B cell (primary cell): Measurements from ENCODE around the gene DCTN4. TPM values are rescaled to one million over a fixed set of nuclear protein-coding genes. Genes with fewer than 3 reads are reported as not detected.

Experiments
- ATAC-seq: fragments of 200-7000 bp; cut with Tn5 transposase; one replicate; pipeline ENCODE4 v1.10.0; 2021; ENCODE audit warnings: low read depth, mild to moderate bottlenecking, moderate number of reproducible peaks, moderate library complexity
- CTCF ChIA-PET: fragments of 350-600 bp; sonication (Branson Sonifier 250); formaldehyde crosslinking; loops from one replicate; lab custom pipeline; 2021; ENCODE audit warnings: antibody characterized with exemption, inconsistent platforms; lab: Charles Lee
- POLR2A ChIA-PET: fragments of 350-600 bp; sonication (Branson Sonifier 250); formaldehyde crosslinking; loops from one replicate; lab custom pipeline; 2021; ENCODE audit warnings: antibody characterized with exemption; lab: Charles Lee
- DNase-seq: peaks from one replicate; pipeline ENCODE4 v3.0.0; 2013
- H2AFZ ChIP-seq: 2 replicates; pipeline ENCODE4 v1.6.1; 2012; ENCODE audit warnings: mild to moderate bottlenecking, low read depth, low read length; ENCODE audit not compliant: insufficient read depth, poor library complexity, severe bottlenecking
- H3K27ac ChIP-seq, 2 donors: 1 replicate in 1 of 2; 2 replicates in 1 of 2; pipeline ENCODE4 v1.5.1; 2012 to 2013; ENCODE audit warnings: low read length in 2 of 2, mild to moderate bottlenecking in 2 of 2, moderate library complexity in 1 of 2
- H3K27me3 ChIP-seq, 4 experiments: fragments of 200-600 bp in 1 of 4; sonication (generic) in 1 of 4; replicated peaks in 1 of 4; 1 replicate in 2 of 4; 2 replicates in 2 of 4; pipeline versions ENCODE4 v1.6.1 to v1.7.0; 2013 to 2016; ENCODE audit warnings: low read length in 3 of 4, mild to moderate bottlenecking in 2 of 4, mixed read lengths in 1 of 4, moderate library complexity in 1 of 4; ENCODE audit not compliant: insufficient read depth in 4 of 4, control insufficient read depth in 3 of 4; ENCODE audit errors: control extremely low read depth in 1 of 4
- H3K36me3 ChIP-seq, 2 experiments: replicated peaks in 1 of 2; 1 replicate in 1 of 2; 2 replicates in 1 of 2; pipeline versions ENCODE4 v1.6.1 to v1.7.1; 2013; ENCODE audit warnings: low read length in 1 of 2; ENCODE audit not compliant: insufficient read depth in 2 of 2, control insufficient read depth in 1 of 2; ENCODE audit errors: control extremely low read depth in 1 of 2, extremely low read depth in 1 of 2
- H3K4me1 ChIP-seq, 2 donors: fragments of 200-600 bp in 1 of 2; sonication (generic) in 1 of 2; 1 replicate in 1 of 2; 2 replicates in 1 of 2; pipeline versions ENCODE4 v1.5.1 to v1.6.1; 2013 to 2017; ENCODE audit warnings: low read length in 2 of 2; ENCODE audit not compliant: control insufficient read depth in 2 of 2, insufficient read depth in 2 of 2
- H3K4me2 ChIP-seq: replicated peaks from 2 replicates; pipeline ENCODE3; 2012; ENCODE audit warnings: mild to moderate bottlenecking, low read depth, low read length; ENCODE audit not compliant: poor library complexity, severe bottlenecking
- H3K4me3 ChIP-seq, 5 experiments: fragments of 200-600 bp in 1 of 5; sonication (generic) in 1 of 5; 1 replicate in 3 of 5; 2 replicates in 2 of 5; pipeline versions ENCODE4 v1.5.1 to v1.7.0; 2011 to 2016; ENCODE audit warnings: low read length in 4 of 5, mild to moderate bottlenecking in 4 of 5, low read depth in 2 of 5, control low read depth in 1 of 5, moderate library complexity in 1 of 5; ENCODE audit not compliant: insufficient read depth in 1 of 5; ENCODE audit errors: control extremely low read depth in 1 of 5, extremely low read depth in 1 of 5
- H3K79me2 ChIP-seq: fragments of 200-600 bp; sonication (generic); one replicate; pipeline ENCODE4 v1.6.0; 2016; ENCODE audit warnings: low read length; ENCODE audit not compliant: control insufficient read depth, insufficient read depth
- H3K9ac ChIP-seq: fragments of 200-600 bp; sonication (generic); 2 replicates; pipeline ENCODE4 v1.6.1; 2017; ENCODE audit warnings: mild to moderate bottlenecking, low read length, moderate library complexity
- H3K9me3 ChIP-seq, 3 donors: one replicate each; pipeline versions ENCODE4 v1.6.1 to v1.7.1; 2013; ENCODE audit warnings: low read length in 2 of 3; ENCODE audit not compliant: control insufficient read depth in 2 of 3, insufficient read depth in 1 of 3; ENCODE audit errors: control extremely low read depth in 1 of 3
- H4K20me1 ChIP-seq: 2 replicates; pipeline ENCODE4 v1.6.0; 2012; ENCODE audit warnings: mild to moderate bottlenecking, low read length; ENCODE audit not compliant: insufficient read depth, control insufficient read depth, poor library complexity, severe bottlenecking
- H3K27ac Mint-ChIP-seq: one replicate; pipeline ENCODE4 v1.8.0; 2021; ENCODE audit warnings: mixed read lengths
- H3K27me3 Mint-ChIP-seq: one replicate; pipeline ENCODE4 v1.8.0; 2021; ENCODE audit warnings: mixed read lengths
- H3K4me1 Mint-ChIP-seq: one replicate; pipeline ENCODE4 v1.8.0; 2021; ENCODE audit warnings: mixed read lengths
- H3K4me3 Mint-ChIP-seq: one replicate; pipeline ENCODE4 v1.8.0; 2021; ENCODE audit warnings: mixed read lengths
- H3K9me3 Mint-ChIP-seq: one replicate; pipeline ENCODE4 v1.8.0; 2022; ENCODE audit warnings: mixed read lengths; ENCODE audit not compliant: insufficient read depth
- EZH2 ChIP-seq: IDR thresholded peaks from 2 replicates; pipeline ENCODE4 v1.6.1; 2012; ENCODE audit warnings: borderline replicate concordance, low read depth, mild to moderate bottlenecking, moderate library complexity, low read length; ENCODE audit not compliant: insufficient read depth, poor library complexity, severe bottlenecking
- WGBS: methylation state at CpG from one replicate; pipeline ENCODE4 v1.1.5; 2013; ENCODE audit warnings: missing lambda C conversion rate; ENCODE audit not compliant: insufficient coverage; 5-methylcytosine and 5-hydroxymethylcytosine counted together
- intact Hi-C: fragments of 100-400 bp; cut with micrococcal nuclease; formaldehyde crosslinking; loops from one replicate; pipeline ENCODE4 v1.10.0; 2022
- polyA plus RNA-seq: library from polyadenylated mRNA; depleted of rRNA; stranded (reverse); fragments of >200 nt; gene quantifications from 2 replicates; pipeline ENCODE4 v1.2.3, GENCODE V29; 2012
- total RNA-seq, 2 donors: library from RNA; stranded (reverse); fragments of 120-200 nt in 1 of 2; gene quantifications; 1 replicate in 1 of 2; 2 replicates in 1 of 2; pipeline versions ENCODE4 v1.2.3 to v1.2.4, GENCODE V29; 2013 to 2022
- TF ChIP-seq, protein P1 (sequence below): fragments of 200-600 bp; IDR thresholded peaks from one replicate; pipeline ENCODE4 v1.8.0; 2022; ENCODE audit warnings: antibody characterized with exemption, mild to moderate bottlenecking

Gene DCTN4
- total and polyA plus RNA-seq, 2 donors (not counting 1 experiment from before 2014, with no cell fraction given), result 11.2 to 54.4 TPM

DNA sequence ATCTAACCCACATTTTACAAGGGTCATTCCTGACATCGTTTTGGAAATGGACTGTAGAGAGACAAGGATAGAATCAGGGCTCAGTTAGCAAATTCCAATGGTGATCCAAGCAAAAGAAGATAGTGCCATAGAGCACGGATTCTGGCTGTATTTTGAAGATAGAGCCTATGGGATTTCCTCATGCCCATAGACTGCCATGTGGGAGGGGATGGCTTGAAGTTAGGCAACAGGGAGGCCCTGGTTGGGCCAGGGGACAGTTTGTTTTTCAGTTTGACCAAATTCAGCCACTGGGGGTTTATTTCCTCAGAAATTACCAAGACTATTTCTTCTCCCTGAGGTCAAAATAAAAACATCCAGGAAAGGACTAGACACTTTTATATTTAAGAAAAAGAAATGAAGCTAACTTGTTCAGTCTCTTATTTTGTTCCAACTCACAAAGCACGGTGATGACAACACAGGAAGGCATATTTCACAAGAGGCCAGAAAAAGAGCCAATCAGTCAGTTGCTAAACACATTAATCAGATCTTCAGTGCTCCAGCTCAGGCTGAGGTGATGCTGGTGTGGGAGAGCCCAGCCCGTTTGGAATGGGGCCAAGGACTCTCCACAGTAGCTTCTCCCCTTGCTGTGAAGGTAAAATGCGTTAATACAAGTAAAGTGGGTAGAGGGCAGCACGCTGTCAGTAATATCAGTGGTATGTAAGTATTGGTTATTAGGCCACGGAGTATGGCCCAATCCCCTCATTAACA is 4.4 kb upstream of the DCTN4 start:
- Histone ChIP-seq H3K4me1 (peaks cover 5 to 9% of the 10 kb centered on the region in 2 donors), H3K4me2 (no peak overlapping the region), H2AFZ (no peak overlapping the region), H3K4me3 (no peak overlapping the region), H3K27me3 (peaks cover 0 to 9% (median 4%) of the 10 kb centered on the region in 4 experiments), H3K36me3 (no peaks in the 10 kb centered on the region), H3K79me2 (no peaks in the 10 kb centered on the region), H3K9me3 (no peaks in the 10 kb centered on the region), H3K9ac (no peak overlapping the region), H4K20me1 (no peaks in the 10 kb centered on the region), H3K27ac (no peak overlapping the region)
- Mint-ChIP-seq H3K4me1 (peaks cover 11% of the 10 kb centered on the region), H3K27me3 (peaks cover 9% of the 10 kb centered on the region), H3K4me3 (no peak overlapping the region), H3K9me3 (no peaks in the 10 kb centered on the region), H3K27ac (no peak overlapping the region)
- ChIA-PET POLR2A (interaction anchor here (0.5 kb wide), 1 partner anchor 10 kb away, joined by 3 read pairs; no protein-coding TSS in a partner anchor), CTCF (interaction anchor here (1.3 kb wide), 1 partner anchor 63 kb away, joined by 6 read pairs; the partner anchor contains the start of gene RBM22)
- TF ChIP-seq, protein P1, sequence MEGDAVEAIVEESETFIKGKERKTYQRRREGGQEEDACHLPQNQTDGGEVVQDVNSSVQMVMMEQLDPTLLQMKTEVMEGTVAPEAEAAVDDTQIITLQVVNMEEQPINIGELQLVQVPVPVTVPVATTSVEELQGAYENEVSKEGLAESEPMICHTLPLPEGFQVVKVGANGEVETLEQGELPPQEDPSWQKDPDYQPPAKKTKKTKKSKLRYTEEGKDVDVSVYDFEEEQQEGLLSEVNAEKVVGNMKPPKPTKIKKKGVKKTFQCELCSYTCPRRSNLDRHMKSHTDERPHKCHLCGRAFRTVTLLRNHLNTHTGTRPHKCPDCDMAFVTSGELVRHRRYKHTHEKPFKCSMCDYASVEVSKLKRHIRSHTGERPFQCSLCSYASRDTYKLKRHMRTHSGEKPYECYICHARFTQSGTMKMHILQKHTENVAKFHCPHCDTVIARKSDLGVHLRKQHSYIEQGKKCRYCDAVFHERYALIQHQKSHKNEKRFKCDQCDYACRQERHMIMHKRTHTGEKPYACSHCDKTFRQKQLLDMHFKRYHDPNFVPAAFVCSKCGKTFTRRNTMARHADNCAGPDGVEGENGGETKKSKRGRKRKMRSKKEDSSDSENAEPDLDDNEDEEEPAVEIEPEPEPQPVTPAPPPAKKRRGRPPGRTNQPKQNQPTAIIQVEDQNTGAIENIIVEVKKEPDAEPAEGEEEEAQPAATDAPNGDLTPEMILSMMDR, result no peak
- no peak for TF ChIP-seq EZH2
- intact Hi-C loops, result no loop called here
- 31% methylated on average over 4 of the region's 7 CpGs for WGBS
- ATAC-seq (no peak), DNase-seq (no peak)

DNA sequence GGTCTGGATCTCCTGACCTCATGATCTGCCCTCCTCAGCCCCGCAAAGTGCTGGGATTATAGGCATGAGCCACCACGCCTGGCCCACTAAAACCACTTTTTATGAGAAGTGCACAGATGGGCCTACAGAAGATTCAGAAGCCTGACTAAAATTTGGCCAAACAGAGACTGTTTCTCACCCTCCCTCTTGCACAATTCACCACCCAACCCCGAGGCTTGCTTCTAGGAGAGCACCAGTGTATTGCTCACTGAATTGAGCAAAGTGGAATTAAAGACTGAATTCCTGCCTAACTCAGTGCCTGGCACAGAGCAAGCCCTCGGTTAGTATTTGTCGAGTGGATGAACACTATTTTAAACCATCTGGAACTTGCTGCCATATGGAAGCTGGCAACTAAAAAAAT is 3.4 kb upstream of the DCTN4 start:
- Histone ChIP-seq H3K4me3 (no peak overlapping the region), H3K4me1 (peaks cover 14 to 18% of the 10 kb centered on the region in 2 donors), H3K9ac (no peak overlapping the region), H3K27me3 (peaks cover 0 to 9% (median 4%) of the 10 kb centered on the region in 4 experiments), H3K27ac (no peak overlapping the region), H3K4me2 (no peak overlapping the region), H3K79me2 (peaks cover 8% of the 10 kb centered on the region), H3K36me3 (peaks cover 0 to 2% of the 10 kb centered on the region in 2 experiments), H2AFZ (no peak overlapping the region), H4K20me1 (no peaks in the 10 kb centered on the region), H3K9me3 (no peaks in the 10 kb centered on the region)
- WGBS, result 65% methylated on average over 2 of the region's 5 CpGs
- TF ChIP-seq EZH2, result no peak
- TF ChIP-seq, protein P1, result no peak
- no peaks in the 10 kb centered on the region for H3K9me3 Mint-ChIP-seq
- DNase-seq (no peak), ATAC-seq (no peak)
- no peak overlapping the region for H3K4me3 Mint-ChIP-seq
- H3K27ac Mint-ChIP-seq, result no peak overlapping the region
- ChIA-PET CTCF (no interaction called here), POLR2A (no interaction called here)
- intact Hi-C loops, result no loop called here
- peaks cover 15% of the 10 kb centered on the region for H3K4me1 Mint-ChIP-seq
- H3K27me3 Mint-ChIP-seq, result peaks cover 9% of the 10 kb centered on the region
